Colon (tissue), 2 donors: ENCODE measurements around the gene TFB2M.

Experiments used
- FAIRE-seq: peaks from 2 replicates; lab custom pipeline; 2012; peaks lifted over from hg19 to GRCh38; lab: Jason Lieb, UNC
- donor health status: control.
- donor health status: control.

TFB2M gene

DNA sequence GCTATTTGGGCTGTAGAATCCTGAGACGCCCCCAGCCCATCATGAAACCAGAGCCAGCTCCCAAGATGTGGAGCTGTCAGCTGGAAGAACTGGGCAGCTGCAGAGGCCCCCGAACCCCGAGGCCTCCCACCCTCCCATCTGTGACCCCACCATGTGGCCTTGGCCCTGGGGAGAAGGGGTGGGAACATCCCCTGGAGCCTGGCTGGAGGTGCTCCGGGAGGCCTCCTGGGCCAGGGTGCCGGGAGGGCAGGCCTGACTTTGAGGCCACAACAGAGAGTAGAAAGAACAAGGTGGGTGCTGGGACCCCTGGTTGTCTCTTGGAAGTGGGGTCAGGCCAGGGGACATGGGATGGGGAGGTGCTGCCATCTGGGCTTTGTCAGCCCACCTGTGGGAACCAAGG is 53.0 kb downstream of the TFB2M start:
- FAIRE-seq = no peak

DNA sequence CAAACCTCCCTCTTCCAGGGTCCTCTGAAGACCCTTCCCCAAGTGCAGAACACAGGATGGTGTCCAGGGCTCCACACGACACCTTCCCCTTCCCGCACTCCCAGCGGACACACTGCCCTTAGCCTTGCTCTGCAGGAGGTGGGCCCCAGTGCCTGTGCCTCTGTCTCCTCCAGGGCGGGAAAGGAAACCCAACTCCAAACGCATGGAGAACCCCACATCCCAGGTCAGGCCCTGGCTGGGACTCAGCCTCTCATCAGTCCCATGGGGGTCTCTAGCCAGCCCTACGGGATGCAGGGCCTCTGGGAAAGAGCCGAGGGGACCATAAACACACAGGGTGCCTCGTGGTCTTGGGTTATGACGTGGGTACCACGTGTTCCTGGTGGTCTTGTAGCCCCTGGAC is 53.4 kb downstream of the TFB2M start:
- no peak for FAIRE-seq

DNA sequence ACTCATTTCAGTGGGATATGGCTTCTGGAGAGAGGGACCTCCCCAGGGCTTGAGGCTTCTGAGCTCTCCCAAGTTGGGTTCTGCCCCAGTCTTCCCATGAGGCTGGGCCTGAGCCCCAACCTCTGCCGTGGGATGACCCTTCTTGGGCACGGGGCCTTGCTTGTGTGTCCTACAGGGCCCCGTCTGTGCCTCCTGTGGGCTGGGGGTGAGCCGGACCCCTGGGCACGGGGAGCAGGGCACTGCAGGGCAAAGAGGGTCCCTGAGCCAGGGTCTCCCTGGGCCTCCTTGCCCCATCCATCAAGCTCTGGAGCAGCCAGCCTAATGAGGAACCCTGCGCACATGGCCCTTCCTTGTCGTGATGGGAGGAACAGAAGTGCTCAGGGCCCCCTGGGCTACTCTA is 53.8 kb downstream of the TFB2M start:
- no peak for FAIRE-seq

DNA sequence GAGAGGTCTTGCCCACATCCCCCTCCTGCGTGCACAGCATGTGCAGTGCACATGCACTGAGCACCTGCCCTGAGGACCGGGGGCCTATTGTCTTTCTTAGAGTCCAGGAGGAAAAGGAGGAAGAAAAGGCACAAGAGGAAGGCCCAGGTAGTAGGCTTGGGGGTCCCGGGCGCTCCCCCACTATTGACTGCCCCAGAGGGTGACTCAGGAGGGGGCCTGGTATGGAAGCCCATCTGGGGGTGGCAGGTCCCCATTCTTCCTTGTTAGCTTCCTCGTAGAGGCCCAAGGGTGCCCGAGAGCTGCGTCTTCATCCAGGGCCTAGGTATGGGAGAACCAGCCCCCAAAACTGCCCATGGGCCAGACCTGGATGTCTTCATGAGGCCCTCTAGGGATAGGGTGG is 54.9 kb downstream of the TFB2M start:
- no peak for FAIRE-seq

DNA sequence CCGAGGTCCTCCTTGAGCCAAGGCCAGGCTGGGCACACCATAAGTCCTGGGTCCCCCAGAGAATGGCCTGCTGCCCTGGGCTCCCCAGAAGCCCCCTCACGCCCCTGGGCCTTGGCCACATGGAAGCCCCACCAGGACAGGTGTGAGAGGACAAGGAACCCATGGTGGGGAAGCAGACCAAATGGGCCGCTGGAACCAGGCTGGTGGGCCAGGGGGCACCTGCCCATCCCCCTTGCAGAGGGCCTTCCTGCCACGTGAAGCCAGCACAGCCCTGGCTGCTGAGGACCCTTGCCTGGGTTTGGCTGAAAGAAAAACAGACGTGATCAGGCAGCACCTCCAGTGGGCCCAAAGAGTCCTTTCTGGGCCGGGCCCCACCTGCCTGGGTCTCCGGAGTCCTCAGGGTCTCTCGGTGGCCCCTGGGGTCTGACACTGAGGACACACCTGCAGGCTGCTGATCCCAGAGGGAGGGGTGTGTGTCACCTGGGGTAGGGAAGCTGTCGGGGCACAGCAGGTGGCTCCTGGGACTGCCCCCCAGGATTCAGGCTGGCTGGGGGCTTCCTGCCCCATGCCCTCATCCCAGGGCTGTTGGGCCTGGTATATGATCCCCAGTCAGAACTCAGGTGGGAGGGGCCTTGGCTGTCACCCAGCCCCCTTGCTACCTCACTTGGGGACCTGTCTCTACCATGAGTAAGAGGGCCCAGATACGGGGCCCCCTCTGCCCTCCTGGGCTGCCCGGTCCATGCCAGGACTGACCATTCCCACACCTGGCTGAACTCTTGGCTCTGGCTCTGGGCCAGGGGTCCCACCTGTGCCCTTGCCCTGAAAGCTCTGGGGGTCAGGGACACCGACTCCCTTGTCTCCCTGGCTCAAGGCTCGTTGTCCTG is 55.7 kb downstream of the TFB2M start:
- FAIRE-seq = no peak

DNA sequence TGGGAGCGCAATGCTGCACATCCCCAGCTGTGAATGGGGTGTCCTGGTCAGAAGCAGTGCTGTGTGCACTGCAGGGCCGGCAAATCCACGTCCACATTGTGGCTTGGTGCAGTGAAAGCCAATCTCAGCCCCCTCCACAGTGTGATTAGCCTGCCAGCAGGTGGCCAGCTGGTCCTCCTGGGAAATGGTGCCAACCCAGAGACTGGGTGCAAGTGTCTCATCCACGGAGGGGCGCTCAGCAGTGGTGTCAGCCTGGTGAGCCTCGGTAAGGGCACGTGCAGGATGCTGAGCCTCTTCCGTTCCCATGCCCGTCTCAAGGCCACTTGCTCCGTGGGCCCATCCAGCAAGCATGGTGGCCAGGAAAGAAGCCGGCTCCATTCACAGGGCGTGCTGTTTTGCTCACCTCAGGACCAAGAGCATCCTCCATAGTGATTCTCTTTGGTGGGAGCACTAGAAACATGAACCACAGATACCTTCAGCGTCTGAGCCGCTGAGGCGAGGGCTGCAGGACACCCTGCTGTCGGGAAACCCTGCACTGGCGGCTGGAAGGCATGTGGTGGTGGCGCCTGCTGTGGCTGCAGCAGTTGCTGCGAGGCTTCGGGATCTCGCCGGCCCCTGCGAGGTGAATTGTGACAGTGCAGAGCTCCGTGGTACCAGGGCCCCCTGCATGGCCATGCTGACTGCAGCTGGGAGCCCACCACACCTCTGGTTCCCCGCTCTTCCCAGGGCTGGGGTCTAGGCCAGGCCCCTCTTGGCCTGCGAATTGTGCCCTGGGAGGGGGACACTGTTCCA is 57.0 kb downstream of the TFB2M start:
- FAIRE-seq = no peak

DNA sequence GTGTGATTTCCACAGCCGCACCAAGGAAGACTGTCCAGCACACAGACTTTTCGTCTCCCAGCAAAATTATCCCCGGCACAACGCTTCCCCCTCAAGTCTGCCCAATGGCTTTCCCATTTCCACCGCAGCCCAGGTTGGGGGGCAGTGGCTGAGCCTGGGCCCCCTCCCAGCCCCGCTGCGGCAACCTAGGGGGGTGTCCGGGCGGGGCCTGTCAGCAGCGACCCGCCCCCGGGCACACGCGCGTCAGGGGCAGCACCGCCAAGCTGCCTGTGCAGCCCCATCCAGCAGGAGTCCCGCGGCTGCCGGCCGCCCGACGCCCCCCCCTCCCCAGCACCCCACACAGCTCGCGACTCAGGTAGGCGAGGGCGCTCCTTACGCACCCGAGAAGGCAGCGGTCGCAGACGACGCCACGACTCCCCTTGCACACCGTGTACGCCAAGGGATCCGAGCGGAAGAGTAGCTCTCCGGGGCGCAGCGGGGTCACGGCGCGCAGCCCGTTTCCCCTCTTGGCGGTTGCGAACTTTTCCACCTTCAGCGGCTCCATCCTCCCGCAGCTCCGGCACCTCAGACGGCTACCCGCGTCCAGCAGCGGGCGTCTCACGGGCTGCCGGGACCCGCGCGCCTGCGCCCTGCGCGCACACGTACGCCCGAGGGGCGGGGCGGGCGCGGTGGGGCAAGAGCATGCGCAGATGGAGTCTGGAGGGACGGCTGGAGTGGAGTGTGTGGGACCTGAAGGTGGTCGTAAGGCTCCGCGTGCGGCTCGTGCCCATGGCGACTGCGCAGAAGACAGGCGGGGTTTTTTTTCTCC is 59.2 kb downstream of the TFB2M start, which contains the start of gene SMYD3:
Gene SMYD3 (minus strand): TSS at position 606 of the 808 bp plus-strand sequence.
- FAIRE-seq = no peak

DNA sequence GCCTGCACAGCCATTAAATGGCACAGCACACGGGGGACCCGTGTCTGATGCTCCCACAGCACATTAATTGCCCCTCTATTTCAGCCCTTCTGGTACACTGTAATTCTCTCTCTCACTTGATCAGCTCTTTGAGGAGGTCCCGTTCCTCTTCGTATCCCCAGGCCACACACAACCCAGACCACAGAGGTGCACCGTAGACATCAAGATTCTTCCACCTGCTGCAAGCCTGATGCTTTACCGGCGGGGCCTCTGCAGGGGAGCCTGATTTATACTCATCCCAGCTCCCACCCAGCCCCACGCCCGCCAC is 59.7 kb downstream of the TFB2M start:
- no peak for FAIRE-seq

DNA sequence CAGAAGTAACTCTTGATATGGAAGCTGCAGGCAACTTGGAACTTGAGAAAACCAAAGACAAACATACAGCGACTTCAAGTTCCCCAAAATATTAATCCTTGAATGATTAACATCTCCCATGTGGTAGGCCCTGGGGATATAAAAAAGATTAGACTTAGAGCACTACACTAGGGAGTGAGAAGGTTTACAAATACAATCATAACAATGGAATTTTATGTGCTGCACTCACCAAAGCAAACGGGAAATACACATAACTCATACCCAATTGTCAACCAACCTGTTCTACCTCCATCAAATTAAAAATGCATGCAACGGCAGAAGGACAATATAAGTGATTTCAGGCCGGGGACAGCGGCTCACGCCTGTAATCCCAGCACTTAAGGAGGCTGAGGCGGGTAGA is 62.7 kb downstream of the TFB2M start:
- FAIRE-seq = no peak

DNA sequence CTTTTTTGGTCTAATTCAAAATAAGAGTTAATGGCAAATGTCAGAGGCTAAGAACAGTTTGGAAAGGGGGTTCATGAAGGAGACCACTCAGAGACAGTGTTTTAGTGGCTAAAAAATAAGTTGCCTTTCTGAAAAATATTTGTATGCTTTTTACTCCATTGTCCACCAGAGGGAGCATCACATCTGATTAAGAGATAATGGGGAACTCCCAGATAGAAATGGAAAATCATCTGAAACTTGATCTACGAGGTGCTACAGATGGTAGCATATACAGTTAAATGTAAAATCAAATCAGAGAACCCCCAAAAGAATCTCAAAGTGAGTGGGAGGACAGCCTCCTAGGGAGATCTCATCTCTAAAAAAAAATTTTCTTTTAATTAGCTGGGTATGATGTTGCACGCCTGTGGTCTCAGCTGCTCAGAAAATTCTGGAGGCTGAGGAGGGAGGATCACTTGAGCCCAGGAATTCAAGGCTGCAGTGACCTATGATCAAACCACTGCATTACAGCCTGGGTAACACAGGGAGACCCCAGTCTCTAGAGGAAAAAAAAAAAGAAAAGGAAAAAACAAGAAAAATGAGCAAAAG is 68.6 kb downstream of the TFB2M start:
- FAIRE-seq = no peak

DNA sequence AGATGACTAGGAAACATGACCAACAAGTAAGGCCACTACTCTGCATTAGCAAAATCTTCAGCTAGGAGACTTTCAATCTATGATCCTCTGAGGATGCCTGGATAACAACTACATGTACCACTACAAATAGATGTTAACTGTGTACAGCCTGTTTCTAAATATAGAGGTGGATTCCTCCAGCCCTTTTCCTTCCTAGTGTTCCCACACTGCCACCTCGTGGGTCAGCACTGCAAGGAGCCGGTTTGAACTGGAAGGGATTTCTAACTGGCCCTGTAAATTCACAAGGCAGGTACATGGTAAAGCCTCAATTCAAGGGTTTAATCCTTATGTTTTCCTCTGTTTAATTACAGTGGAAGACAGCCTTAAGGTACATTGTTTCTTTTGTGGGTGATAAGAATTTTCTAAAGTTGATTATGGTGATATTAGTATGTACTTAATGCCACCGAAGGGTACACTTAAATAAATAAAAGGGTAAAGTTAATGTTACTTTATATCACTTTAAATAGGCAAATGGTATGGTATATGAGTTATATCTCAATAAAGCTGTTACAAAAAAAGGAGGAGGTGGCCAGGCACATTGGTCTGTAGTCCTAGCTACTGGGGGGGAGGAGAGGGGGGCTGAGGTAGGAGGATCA is 73.3 kb downstream of the TFB2M start:
- no peak for FAIRE-seq

DNA sequence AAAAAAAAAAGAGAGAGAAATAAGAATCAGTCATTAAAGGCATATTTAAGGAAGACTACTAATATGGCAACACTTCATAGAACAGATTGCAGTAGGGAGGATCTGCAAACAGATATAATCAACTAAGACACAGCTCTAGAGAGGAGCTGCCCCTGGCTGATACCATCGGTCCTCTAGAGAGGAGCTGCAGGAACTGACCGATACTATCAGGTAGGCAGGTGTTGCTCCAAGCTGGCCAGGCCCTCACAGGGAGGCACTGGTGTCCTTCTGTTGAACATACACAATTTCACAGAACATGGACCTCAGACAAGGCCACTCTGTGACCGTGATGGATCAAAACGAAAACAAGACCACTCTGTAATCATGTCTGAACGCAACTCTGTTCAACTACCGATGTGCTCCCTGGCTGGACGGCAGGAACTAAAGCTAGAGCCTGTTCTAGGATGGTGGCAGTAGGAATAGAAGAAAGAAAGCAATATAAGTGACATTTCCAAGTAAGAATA is 74.5 kb downstream of the TFB2M start:
- no peak for FAIRE-seq
